ENCODE measurements around the gene DGKE. TPM values are rescaled to one million over a fixed set of nuclear protein-coding genes. Genes with fewer than 3 reads are reported as not detected.

DGKE gene
- total RNA-seq, 1 experiment from 2014 or later: 2.0 TPM

GRCh38 chr17:56879280-56879679 lies 45.3 kb downstream of the DGKE start:
- DNase-seq (ENCODE audit: low read depth in 1 of 2, low spot score in 2 of 2): no peak
- Histone ChIP-seq H3K9me3 (replicated peaks) (peaks cover 3% of the 10 kb centered on the region; the same call in 1 of the 2 replicates), H3K4me1 (replicated peaks) (no peaks in the 10 kb centered on the region), H3K27me3 (replicated peaks) (no peaks in the 10 kb centered on the region), H3K36me3 (no peaks in the 10 kb centered on the region), H3K4me3 (no peak overlapping the region), H3K27ac (no peak overlapping the region)

- Histone ChIP-seq H3K9me3 (replicated peaks) (no peaks in the 10 kb centered on the region; the same call in 1 of the 2 replicates), H3K4me1 (replicated peaks) (no peaks in the 10 kb centered on the region), H3K27me3 (replicated peaks) (no peaks in the 10 kb centered on the region), H3K36me3 (no peaks in the 10 kb centered on the region), H3K27ac (no peak overlapping the region), H3K4me3 (no peak overlapping the region)
- no peak for DNase-seq (ENCODE audit: low read depth in 1 of 2, low spot score in 2 of 2)
Measured at GRCh38 chr17:56880133-56880532, 46.2 kb downstream of the DGKE start.

DNA sequence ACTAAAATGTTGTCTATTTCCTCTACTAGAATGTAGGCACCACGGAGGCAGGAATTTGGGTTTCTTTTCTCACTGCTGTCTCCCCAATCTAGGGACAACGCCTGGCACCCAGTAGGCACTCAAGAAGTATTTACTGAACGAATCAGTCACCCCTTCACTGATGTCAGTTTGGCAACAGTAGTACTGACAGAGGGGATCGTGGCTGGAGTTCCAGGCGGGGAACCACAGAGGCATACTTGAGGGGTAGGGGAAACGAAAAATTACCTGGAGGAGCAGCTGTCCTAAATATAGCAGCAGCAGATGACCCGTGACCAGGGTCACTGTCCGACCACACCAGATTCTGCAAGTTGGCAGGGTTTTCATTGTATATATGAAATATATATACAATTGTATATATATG lies 46.6 kb downstream of the DGKE start:
- no peak for DNase-seq (ENCODE audit: low read depth in 1 of 2, low spot score in 2 of 2)
- no peak overlapping the region for H3K27ac ChIP-seq
- H3K27me3 ChIP-seq (replicated peaks): no peaks in the 10 kb centered on the region
- H3K4me1 ChIP-seq (replicated peaks): no peaks in the 10 kb centered on the region
- H3K36me3 ChIP-seq: no peaks in the 10 kb centered on the region
- H3K9me3 ChIP-seq (replicated peaks): no peaks in the 10 kb centered on the region; the same call in 1 of the 2 replicates
- no peak overlapping the region for H3K4me3 ChIP-seq

DNA sequence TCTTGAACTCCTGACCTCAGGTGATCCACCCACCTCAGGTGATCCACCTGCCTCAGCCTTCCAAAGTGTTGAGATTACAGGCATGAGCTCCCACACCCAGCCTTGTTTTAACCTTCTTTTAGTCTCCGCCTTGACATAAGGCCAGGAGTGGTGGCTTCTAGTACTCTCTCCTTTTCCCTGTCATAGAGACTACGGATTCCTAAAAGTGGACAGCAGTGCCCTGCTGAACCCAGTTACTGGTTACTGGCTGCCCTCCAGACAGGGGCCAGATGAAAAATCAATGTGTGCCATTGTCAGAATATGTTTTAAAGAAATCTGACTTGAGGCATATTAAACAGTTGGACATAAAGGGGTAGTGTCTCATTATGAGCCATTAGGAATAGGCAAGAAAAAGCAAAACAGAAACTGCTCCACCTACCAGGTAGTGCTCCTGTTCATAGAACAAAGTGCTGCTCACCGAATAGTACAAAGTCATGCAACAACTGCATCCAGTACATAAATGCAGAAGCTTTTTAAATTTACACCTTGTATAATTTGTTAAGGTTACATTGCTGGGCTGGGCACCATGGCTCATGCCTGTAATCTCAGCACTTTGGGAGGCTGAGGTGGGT lies 47.8 kb downstream of the DGKE start:
- H3K27me3 ChIP-seq (replicated peaks): no peaks in the 10 kb centered on the region
- no peak for DNase-seq (ENCODE audit: low read depth in 1 of 2, low spot score in 2 of 2)
- no peaks in the 10 kb centered on the region for H3K4me1 ChIP-seq (replicated peaks)
- no peak overlapping the region for H3K4me3 ChIP-seq
- H3K36me3 ChIP-seq: peaks cover under 1% of the 10 kb centered on the region
- no peaks in the 10 kb centered on the region; the same call in 1 of the 2 replicates for H3K9me3 ChIP-seq (replicated peaks)
- H3K27ac ChIP-seq: no peak overlapping the region

DNA sequence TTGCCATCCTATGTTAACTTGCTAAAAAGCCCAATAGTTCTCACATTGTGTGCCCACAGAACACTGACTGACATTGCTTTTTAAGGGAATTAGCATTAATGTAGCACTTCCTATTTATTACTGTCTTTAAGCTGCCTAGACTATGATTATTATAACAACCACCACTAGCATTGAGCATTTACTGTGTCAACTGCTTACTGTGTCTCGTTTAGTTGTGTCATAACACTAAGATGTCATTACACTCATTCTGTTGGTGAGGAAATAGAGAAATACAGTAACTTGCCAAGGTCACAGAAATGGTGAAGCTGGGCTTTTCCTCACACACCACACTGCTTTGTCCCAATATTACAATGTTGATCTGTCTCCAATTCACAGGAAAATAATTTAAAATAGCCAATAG lies 49.7 kb downstream of the DGKE start:
- no peak for DNase-seq (ENCODE audit: low read depth in 1 of 2, low spot score in 2 of 2)
- H3K27ac ChIP-seq: no peak overlapping the region
- H3K4me1 ChIP-seq (replicated peaks): no peaks in the 10 kb centered on the region
- no peak overlapping the region for H3K4me3 ChIP-seq
- peaks cover 4% of the 10 kb centered on the region; the same call in 1 of the 2 replicates for H3K9me3 ChIP-seq (replicated peaks)
- no peaks in the 10 kb centered on the region for H3K27me3 ChIP-seq (replicated peaks)
- H3K36me3 ChIP-seq: peaks cover 14% of the 10 kb centered on the region

DNA sequence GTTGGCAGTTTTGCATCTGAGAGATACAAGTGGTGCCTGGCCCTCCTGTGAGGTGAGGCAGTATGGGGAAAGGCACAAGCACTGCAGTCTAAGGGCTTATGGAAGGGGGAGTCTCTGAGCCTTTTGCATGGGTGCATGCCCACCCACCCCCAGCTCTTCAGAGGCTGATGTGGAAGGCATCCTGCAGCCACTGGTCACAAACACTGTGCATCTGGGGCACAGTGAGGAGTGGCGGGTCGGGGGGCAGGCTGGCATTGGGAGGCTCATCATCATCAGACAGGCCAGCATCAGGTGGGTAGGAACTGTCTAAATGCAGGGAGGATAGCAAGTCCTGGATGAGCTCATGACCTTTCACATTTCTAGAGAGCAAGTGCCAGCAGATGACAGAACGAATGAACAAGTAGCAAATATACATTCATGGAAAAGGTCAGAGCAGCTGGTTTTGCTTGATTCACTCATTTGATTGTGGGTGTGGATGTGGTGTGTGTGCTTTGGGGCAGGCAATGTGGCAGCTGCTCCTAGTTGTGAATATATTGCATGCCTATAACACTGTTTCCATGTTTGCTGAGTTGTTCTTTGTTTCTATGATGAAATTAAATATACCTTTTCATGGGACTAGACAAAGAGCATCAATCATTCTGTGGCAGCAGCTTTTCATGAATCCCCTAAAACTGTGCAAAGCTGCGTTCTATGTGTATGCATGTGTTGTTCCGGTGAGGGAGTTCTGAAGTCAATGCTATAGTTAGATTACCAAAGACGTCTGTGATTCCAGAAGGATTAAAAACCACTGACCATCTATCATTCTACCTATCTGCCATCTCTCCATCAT lies 50.7 kb downstream of the DGKE start:
- H3K27ac ChIP-seq: no peak overlapping the region
- H3K4me3 ChIP-seq: no peak overlapping the region
- H3K27me3 ChIP-seq (replicated peaks): no peaks in the 10 kb centered on the region
- DNase-seq (ENCODE audit: low read depth in 1 of 2, low spot score in 2 of 2): no peak
- H3K4me1 ChIP-seq (replicated peaks): no peaks in the 10 kb centered on the region
- peaks cover 15% of the 10 kb centered on the region for H3K36me3 ChIP-seq
- H3K9me3 ChIP-seq (replicated peaks): peaks cover 4% of the 10 kb centered on the region; the same call in 1 of the 2 replicates

DNA sequence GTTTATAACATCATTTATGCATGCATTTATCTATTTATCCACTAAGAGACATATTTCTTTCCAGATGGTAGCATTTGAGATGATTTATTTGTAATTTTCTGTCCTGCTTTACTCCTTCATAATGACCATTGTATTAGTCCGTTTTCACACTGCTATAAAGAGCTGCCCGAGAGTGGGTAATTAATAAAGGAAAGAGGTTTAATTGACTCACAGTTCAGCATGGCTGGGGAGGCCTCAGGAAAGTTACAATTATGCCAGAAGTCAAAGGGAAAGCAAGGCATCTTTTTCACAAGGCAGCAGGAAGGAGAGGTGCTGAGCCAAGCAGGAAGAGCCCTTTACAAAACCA lies 51.3 kb downstream of the DGKE start:
- Histone ChIP-seq H3K4me3 (no peak overlapping the region), H3K9me3 (replicated peaks) (peaks cover 4% of the 10 kb centered on the region; the same call in 1 of the 2 replicates), H3K36me3 (peaks cover 21% of the 10 kb centered on the region), H3K27me3 (replicated peaks) (no peaks in the 10 kb centered on the region), H3K27ac (no peak overlapping the region), H3K4me1 (replicated peaks) (no peaks in the 10 kb centered on the region)
- DNase-seq (ENCODE audit: low read depth in 1 of 2, low spot score in 2 of 2): no peak

GRCh38 chr17:56886288-56886731 lies 52.4 kb downstream of the DGKE start:
- Histone ChIP-seq H3K27ac (no peak overlapping the region), H3K9me3 (replicated peaks) (peaks cover 4% of the 10 kb centered on the region; the same call in 1 of the 2 replicates), H3K27me3 (replicated peaks) (no peaks in the 10 kb centered on the region), H3K4me1 (replicated peaks) (no peaks in the 10 kb centered on the region), H3K36me3 (peaks cover 31% of the 10 kb centered on the region), H3K4me3 (no peak overlapping the region)
- no peak for DNase-seq (ENCODE audit: low read depth in 1 of 2, low spot score in 2 of 2)

DNA sequence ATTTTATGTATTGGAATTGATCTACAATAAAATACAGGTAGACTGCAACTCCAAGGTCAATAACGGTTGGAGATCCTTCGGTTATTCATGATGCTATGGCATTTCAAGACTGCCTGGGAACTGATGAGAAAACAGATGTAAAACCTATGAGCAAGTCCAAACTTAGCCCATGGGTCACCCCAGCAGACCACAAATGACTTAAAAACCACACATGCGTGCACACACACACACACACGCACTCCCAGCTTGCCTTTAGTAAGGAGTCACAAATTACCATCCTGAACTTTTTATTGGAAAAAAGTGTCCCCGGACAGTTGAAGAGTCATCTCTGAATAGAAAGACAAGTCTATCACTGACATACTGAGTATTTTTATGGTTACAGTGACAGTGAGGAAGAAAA lies 53.2 kb downstream of the DGKE start:
- Histone ChIP-seq H3K4me3 (no peak overlapping the region), H3K9me3 (replicated peaks) (peaks cover 4% of the 10 kb centered on the region; the same call in 1 of the 2 replicates)
- DNase-seq (ENCODE audit: low read depth in 1 of 2, low spot score in 2 of 2): peak in 1 of 2 experiments; percentile 14

GRCh38 chr17:56887552-56888467 lies 53.9 kb downstream of the DGKE start:
- H3K4me3 ChIP-seq: no peak overlapping the region
- H3K27me3 ChIP-seq (replicated peaks): no peaks in the 10 kb centered on the region
- H3K9me3 ChIP-seq (replicated peaks): peaks cover 4% of the 10 kb centered on the region; the same call in 1 of the 2 replicates
- DNase-seq (ENCODE audit: low read depth in 1 of 2, low spot score in 2 of 2): peak in 1 of 2 experiments; percentile 25
- no peak overlapping the region for H3K27ac ChIP-seq
- H3K4me1 ChIP-seq (replicated peaks): no peaks in the 10 kb centered on the region
- peaks cover 46% of the 10 kb centered on the region for H3K36me3 ChIP-seq

More for the DNA sequence above, 53.2 kb downstream of the DGKE start:
- no peaks in the 10 kb centered on the region for H3K27me3 ChIP-seq (replicated peaks)
- peaks cover 39% of the 10 kb centered on the region for H3K36me3 ChIP-seq
- no peaks in the 10 kb centered on the region for H3K4me1 ChIP-seq (replicated peaks)
- H3K27ac ChIP-seq: no peak overlapping the region

DNA sequence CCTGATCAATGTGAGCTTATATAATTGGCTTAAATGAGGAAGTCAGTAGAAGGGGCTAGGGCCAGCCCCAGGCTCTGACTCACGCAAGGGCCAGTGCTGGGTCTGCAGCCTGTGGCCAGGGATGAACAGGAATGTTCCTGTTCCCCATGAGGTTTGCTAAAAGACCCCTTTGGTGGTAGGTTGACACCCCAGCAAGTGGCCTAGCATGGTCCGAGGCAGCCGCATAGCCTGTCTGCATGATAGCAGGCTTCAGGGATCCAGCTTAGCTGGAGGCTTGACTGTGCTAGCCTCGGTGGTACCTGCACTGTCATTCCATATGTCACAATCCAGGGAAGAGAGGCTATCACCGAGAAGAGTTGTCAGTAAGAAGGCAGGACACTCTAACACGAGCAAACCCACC lies 56.4 kb downstream of the DGKE start:
- Histone ChIP-seq H3K36me3 (peaks cover 70% of the 10 kb centered on the region), H3K27ac (no peak overlapping the region), H3K4me1 (replicated peaks) (no peaks in the 10 kb centered on the region), H3K4me3 (no peak overlapping the region), H3K9me3 (replicated peaks) (peaks cover 4% of the 10 kb centered on the region; the same call in 1 of the 2 replicates), H3K27me3 (replicated peaks) (no peaks in the 10 kb centered on the region)
- no peak for DNase-seq (ENCODE audit: low read depth in 1 of 2, low spot score in 2 of 2)

- Histone ChIP-seq H3K36me3 (peaks cover 77% of the 10 kb centered on the region), H3K4me1 (replicated peaks) (no peaks in the 10 kb centered on the region), H3K4me3 (no peak overlapping the region), H3K27me3 (replicated peaks) (no peaks in the 10 kb centered on the region), H3K27ac (no peak overlapping the region), H3K9me3 (replicated peaks) (peaks cover 4% of the 10 kb centered on the region; the same call in 1 of the 2 replicates)
- no peak for DNase-seq (ENCODE audit: low read depth in 1 of 2, low spot score in 2 of 2)
Measured at GRCh38 chr17:56890906-56891674, 57.1 kb downstream of the DGKE start.

DNA sequence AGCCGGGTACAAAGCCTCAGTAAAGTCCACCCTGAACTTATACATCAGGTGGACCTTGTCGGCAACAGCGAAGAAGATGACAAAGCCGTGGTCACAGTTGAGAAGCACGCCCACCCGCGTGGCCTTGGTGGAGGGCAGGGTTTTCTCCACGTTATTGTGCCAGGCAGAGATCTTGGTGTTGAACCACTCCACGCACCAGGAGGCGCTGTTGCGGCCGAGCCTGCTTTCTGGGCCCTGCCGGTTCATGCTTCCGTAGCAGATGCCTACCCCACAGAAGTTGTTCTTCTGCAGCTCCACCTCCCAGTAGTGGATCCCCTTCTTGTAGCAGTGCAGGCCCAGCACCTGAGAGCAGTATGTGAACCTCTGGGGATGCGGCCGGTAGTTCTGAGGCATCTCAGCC lies 57.8 kb downstream of the DGKE start:
- Histone ChIP-seq H3K9me3 (replicated peaks) (peaks cover 4% of the 10 kb centered on the region; the same call in 1 of the 2 replicates), H3K27ac (no peak overlapping the region), H3K4me1 (replicated peaks) (no peaks in the 10 kb centered on the region), H3K4me3 (no peak overlapping the region), H3K27me3 (replicated peaks) (no peaks in the 10 kb centered on the region), H3K36me3 (peaks cover 77% of the 10 kb centered on the region)
- DNase-seq (ENCODE audit: low read depth in 1 of 2, low spot score in 2 of 2): no peak

Measured in SJSA1 (cell line).